ENCODE measurements around the gene FAM240B.

Gene FAM240B

GRCh38 chr9:38670542-38671371 lies 49.2 kb downstream of the FAM240B start:
- DNase-seq (ENCODE audit: low read depth) = no peak
- no peak overlapping the region for H3K4me3 ChIP-seq (ENCODE audit: control insufficient read depth, low read depth, low read length)
- no peak for TF ChIP-seq CTCF (conservative IDR thresholded peaks at IDR 0.05; ENCODE audit: control insufficient read depth, insufficient read depth, low read depth, low read length)

GRCh38 chr9:38668791-38669466 lies 51.0 kb downstream of the FAM240B start:
- TF ChIP-seq CTCF (conservative IDR thresholded peaks at IDR 0.05; ENCODE audit: control insufficient read depth, insufficient read depth, low read depth, low read length) = no peak
- no peak overlapping the region for H3K4me3 ChIP-seq (ENCODE audit: control insufficient read depth, low read depth, low read length)
- no peak for DNase-seq (ENCODE audit: low read depth)

- H3K4me3 ChIP-seq (ENCODE audit: control insufficient read depth, low read depth, low read length) = no peak overlapping the region
- peak; percentile 16 for DNase-seq (ENCODE audit: low read depth)
- TF ChIP-seq CTCF (conservative IDR thresholded peaks at IDR 0.05; ENCODE audit: control insufficient read depth, insufficient read depth, low read depth, low read length) = peak; percentile 33
Measured at GRCh38 chr9:38662763-38663593, 57.0 kb downstream of the FAM240B start.

- no peak for TF ChIP-seq CTCF (conservative IDR thresholded peaks at IDR 0.05; ENCODE audit: control insufficient read depth, insufficient read depth, low read depth, low read length)
- H3K4me3 ChIP-seq (ENCODE audit: control insufficient read depth, low read depth, low read length) = no peak overlapping the region
- no peak for DNase-seq (ENCODE audit: low read depth)
Measured at GRCh38 chr9:38659538-38659937, 60.4 kb downstream of the FAM240B start.

GRCh38 chr9:38656896-38657295 lies 63.0 kb downstream of the FAM240B start:
- no peak for TF ChIP-seq CTCF (conservative IDR thresholded peaks at IDR 0.05; ENCODE audit: control insufficient read depth, insufficient read depth, low read depth, low read length)

GRCh38 chr9:38652486-38652885 lies 67.4 kb downstream of the FAM240B start:
- no peak overlapping the region for H3K4me3 ChIP-seq (ENCODE audit: control insufficient read depth, low read depth, low read length)
- DNase-seq (ENCODE audit: low read depth) = no peak
- TF ChIP-seq CTCF (conservative IDR thresholded peaks at IDR 0.05; ENCODE audit: control insufficient read depth, insufficient read depth, low read depth, low read length) = no peak

More at GRCh38 chr9:38656896-38657295, 63.0 kb downstream of the FAM240B start:
- no peak for DNase-seq (ENCODE audit: low read depth)
- no peak overlapping the region for H3K4me3 ChIP-seq (ENCODE audit: control insufficient read depth, low read depth, low read length)

Data from fibroblast of mammary gland (primary cell).